Keratinocyte (primary cell): ENCODE data around the gene GTF3A. TPM values are rescaled to one million over a fixed set of nuclear protein-coding genes. Genes with fewer than 3 reads are reported as not detected.

Source experiments
- DNase-seq: peaks from one replicate; pipeline ENCODE4 v3.0.0-alpha.2; 2011; ENCODE audit warnings: low read depth, missing footprints, low spot score
- FAIRE-seq: peaks from 2 replicates; lab custom pipeline; 2011; peaks lifted over from hg19 to GRCh38; lab: Jason Lieb, UNC
- H2AFZ ChIP-seq: 2 replicates; pipeline ENCODE4 v1.6.0; 2012; ENCODE audit warnings: low read length, control low read depth, inconsistent platforms; ENCODE audit not compliant: control insufficient read depth
- H3K27ac ChIP-seq: 2 replicates; pipeline ENCODE4 v1.5.1; 2011; ENCODE audit warnings: low read length; ENCODE audit not compliant: control insufficient read depth, insufficient read depth
- H3K27me3 ChIP-seq: 3 replicates; pipeline ENCODE4 v1.6.0; 2011; ENCODE audit warnings: low read length; ENCODE audit not compliant: control insufficient read depth, insufficient read depth; ENCODE audit errors: extremely low read depth
- H3K36me3 ChIP-seq, 2 experiments: 2 replicates in 1 of 2; 3 replicates in 1 of 2; pipeline ENCODE4 v1.5.1; 2011; ENCODE audit warnings: low read length in 2 of 2, mild to moderate bottlenecking in 1 of 2; ENCODE audit not compliant: control insufficient read depth in 2 of 2, insufficient read depth in 2 of 2; ENCODE audit errors: extremely low read depth in 1 of 2
- H3K4me1 ChIP-seq: 3 replicates; pipeline ENCODE4 v1.5.1; 2011; ENCODE audit warnings: low read length; ENCODE audit not compliant: control insufficient read depth, insufficient read depth; ENCODE audit errors: extremely low read depth
- H3K4me2 ChIP-seq: 3 replicates; pipeline ENCODE4 v1.6.0; 2011; ENCODE audit warnings: low read depth, low read length; ENCODE audit not compliant: control insufficient read depth, insufficient read depth; ENCODE audit errors: extremely low read depth
- H3K4me3 ChIP-seq, 3 experiments: fragments of 200-600 bp in 1 of 3; sonication (generic) in 1 of 3; 2 replicates in 2 of 3; 3 replicates in 1 of 3; pipeline ENCODE4 v1.5.1; 2011 to 2016; ENCODE audit warnings: low read length in 3 of 3, mild to moderate bottlenecking in 3 of 3, control low read depth in 2 of 3, inconsistent platforms in 1 of 3, low read depth in 1 of 3, mixed read lengths in 1 of 3, mixed run types in 1 of 3, moderate library complexity in 1 of 3; ENCODE audit not compliant: control insufficient read depth in 2 of 3, insufficient read depth in 2 of 3; ENCODE audit errors: extremely low read depth in 1 of 3
- H3K79me2 ChIP-seq: 2 replicates; pipeline ENCODE4 v1.6.0; 2012; ENCODE audit warnings: low read length; ENCODE audit not compliant: control insufficient read depth, insufficient read depth
- H3K9ac ChIP-seq: 3 replicates; pipeline ENCODE4 v1.6.0; 2011; ENCODE audit warnings: low read length; ENCODE audit not compliant: control insufficient read depth, insufficient read depth; ENCODE audit errors: extremely low read depth
- H3K9me1 ChIP-seq: 3 replicates; pipeline ENCODE4 v1.6.0; 2011; ENCODE audit warnings: low read length; ENCODE audit not compliant: control insufficient read depth, insufficient read depth; ENCODE audit errors: extremely low read depth
- H3K9me3 ChIP-seq: 2 replicates; pipeline ENCODE4 v1.5.1; 2012; ENCODE audit warnings: low read depth, low read length; ENCODE audit not compliant: control insufficient read depth
- H4K20me1 ChIP-seq: 3 replicates; pipeline ENCODE4 v1.6.0; 2011; ENCODE audit warnings: low read length; ENCODE audit not compliant: control insufficient read depth, insufficient read depth; ENCODE audit errors: extremely low read depth
- EZH2 ChIP-seq: IDR thresholded peaks from one replicate; pipeline ENCODE4 v1.6.1; 2012; ENCODE audit warnings: inconsistent platforms, mild to moderate bottlenecking, low read length, moderate library complexity
- dilution Hi-C: fragments of 300-500 bp; cut with MboI; formaldehyde crosslinking; loops from one replicate; pipeline ENCODE4 v1.7.0; 2020; ENCODE audit warnings: low sequenced_read_pairs; ENCODE audit not compliant: extremely low pct_ligation_motif_present
- polyA plus RNA-seq, 5 experiments: library from polyadenylated mRNA; depleted of rRNA in 3 of 5; stranded (reverse) in 3 of 5; stranded (forward) in 1 of 5; unstranded in 1 of 5; fragments of >200 nt; gene quantifications; 1 replicate in 1 of 5; 2 replicates in 3 of 5; 3 replicates in 1 of 5; pipeline versions ENCODE4 v1.2.1 to v1.2.3, GENCODE V29; 2011 to 2012; ENCODE audit warnings: missing spikeins in 2 of 5, low read depth in 1 of 5, low replicate concordance in 1 of 5
- TF ChIP-seq, protein P1 (sequence below), 3 experiments: IDR thresholded peaks in 1 of 3; conservative IDR thresholded peaks in 1 of 3; optimal IDR thresholded peaks in 1 of 3; 2 replicates in 2 of 3; 3 replicates in 1 of 3; pipeline versions ENCODE3 to v1.5.1; 2011; ENCODE audit warnings: low read length in 3 of 3, mild to moderate bottlenecking in 3 of 3, moderate library complexity in 2 of 3, control low read depth in 1 of 3, inconsistent platforms in 1 of 3; ENCODE audit not compliant: insufficient read depth in 2 of 3; ENCODE audit errors: extremely low read depth in 1 of 3

Gene GTF3A
- polyA plus RNA-seq, 1 donor (not counting 4 experiments of a cell fraction or from before 2014, with no cell fraction given) = 97.8 TPM

GRCh38 chr13:27432611-27433210, 8.3 kb downstream of the GTF3A start:
- H3K9me1 ChIP-seq = no peaks in the 10 kb centered on the region
- no peak for FAIRE-seq
- H3K79me2 ChIP-seq = peaks cover 11% of the 10 kb centered on the region
- H3K9ac ChIP-seq = no peak overlapping the region
- no peak overlapping the region for H3K4me2 ChIP-seq
- H3K27me3 ChIP-seq = no peaks in the 10 kb centered on the region
- no peak for TF ChIP-seq EZH2
- TF ChIP-seq, protein P1, sequence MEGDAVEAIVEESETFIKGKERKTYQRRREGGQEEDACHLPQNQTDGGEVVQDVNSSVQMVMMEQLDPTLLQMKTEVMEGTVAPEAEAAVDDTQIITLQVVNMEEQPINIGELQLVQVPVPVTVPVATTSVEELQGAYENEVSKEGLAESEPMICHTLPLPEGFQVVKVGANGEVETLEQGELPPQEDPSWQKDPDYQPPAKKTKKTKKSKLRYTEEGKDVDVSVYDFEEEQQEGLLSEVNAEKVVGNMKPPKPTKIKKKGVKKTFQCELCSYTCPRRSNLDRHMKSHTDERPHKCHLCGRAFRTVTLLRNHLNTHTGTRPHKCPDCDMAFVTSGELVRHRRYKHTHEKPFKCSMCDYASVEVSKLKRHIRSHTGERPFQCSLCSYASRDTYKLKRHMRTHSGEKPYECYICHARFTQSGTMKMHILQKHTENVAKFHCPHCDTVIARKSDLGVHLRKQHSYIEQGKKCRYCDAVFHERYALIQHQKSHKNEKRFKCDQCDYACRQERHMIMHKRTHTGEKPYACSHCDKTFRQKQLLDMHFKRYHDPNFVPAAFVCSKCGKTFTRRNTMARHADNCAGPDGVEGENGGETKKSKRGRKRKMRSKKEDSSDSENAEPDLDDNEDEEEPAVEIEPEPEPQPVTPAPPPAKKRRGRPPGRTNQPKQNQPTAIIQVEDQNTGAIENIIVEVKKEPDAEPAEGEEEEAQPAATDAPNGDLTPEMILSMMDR (optimal IDR thresholded peaks at IDR 0.05 in 1 of 3, IDR thresholded peaks at IDR 0.05 in 1 of 3, conservative IDR thresholded peaks at IDR 0.05 in 1 of 3; ENCODE audit: extremely low read depth in 1 of 3, insufficient read depth in 2 of 3, low read length in 3 of 3) = no peak
- H2AFZ ChIP-seq = no peak overlapping the region
- dilution Hi-C loops = no loop called here
- H3K9me3 ChIP-seq = no peaks in the 10 kb centered on the region
- H3K36me3 ChIP-seq = peaks cover 13 to 34% of the 10 kb centered on the region in 2 experiments
- no peak for DNase-seq
- peaks cover 3% of the 10 kb centered on the region for H3K4me1 ChIP-seq
- no peak overlapping the region for H3K4me3 ChIP-seq
- no peaks in the 10 kb centered on the region for H4K20me1 ChIP-seq
- no peak overlapping the region for H3K27ac ChIP-seq

DNA sequence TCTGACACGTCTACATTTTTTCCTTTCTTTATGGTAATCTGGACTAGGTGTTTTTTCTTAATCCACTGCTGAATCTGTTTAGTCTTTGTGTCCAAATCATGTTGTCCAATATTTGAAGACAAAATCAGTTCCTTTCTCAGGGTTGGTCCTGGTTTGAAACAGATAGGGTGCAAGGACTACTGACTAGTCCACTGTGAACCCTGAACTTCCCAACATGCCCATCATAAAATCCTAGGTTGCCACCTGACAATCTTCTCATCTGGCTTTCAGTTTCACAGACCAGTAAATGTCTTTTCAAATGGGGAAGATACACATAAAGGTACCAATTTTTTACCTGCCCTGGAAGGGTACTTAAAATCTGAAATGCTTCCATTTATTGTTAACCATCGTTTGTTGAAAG, 12.7 kb downstream of the GTF3A start:
- H3K4me3 ChIP-seq = no peak overlapping the region
- TF ChIP-seq, protein P1 (optimal IDR thresholded peaks at IDR 0.05 in 1 of 3, IDR thresholded peaks at IDR 0.05 in 1 of 3, conservative IDR thresholded peaks at IDR 0.05 in 1 of 3; ENCODE audit: extremely low read depth in 1 of 3, insufficient read depth in 2 of 3, low read length in 3 of 3) = no peak
- TF ChIP-seq EZH2 = no peak
- no peak overlapping the region for H3K9ac ChIP-seq
- H3K9me1 ChIP-seq = no peaks in the 10 kb centered on the region
- H3K4me1 ChIP-seq = no peaks in the 10 kb centered on the region
- no peak overlapping the region for H3K27ac ChIP-seq
- H3K9me3 ChIP-seq = no peaks in the 10 kb centered on the region
- H3K4me2 ChIP-seq = no peak overlapping the region
- H2AFZ ChIP-seq = no peak overlapping the region
- FAIRE-seq (no peak), DNase-seq (no peak)
- no peaks in the 10 kb centered on the region for H3K27me3 ChIP-seq
- H3K36me3 ChIP-seq = peaks cover 15 to 21% of the 10 kb centered on the region in 2 experiments
- no peaks in the 10 kb centered on the region for H4K20me1 ChIP-seq
- dilution Hi-C loops = no loop called here
- no peaks in the 10 kb centered on the region for H3K79me2 ChIP-seq
